DMS153 (cell line): Measurements from ENCODE around the gene ZNF212.
"Not testable (repeated sequence)": the region's sequence is repeated elsewhere in the genome, so short reads cannot be mapped to it uniquely, and the experiment has no call there.

Experiments
- DNase-seq: peaks from one replicate; lab custom pipeline; 2025; lab: John Stamatoyannopoulos, UW

The ZNF212 gene

GRCh38 chr7:149218469-149219420 lies 20.7 kb upstream of the ZNF212 start:
- no peak for DNase-seq

GRCh38 chr7:149220534-149220933 lies 18.9 kb upstream of the ZNF212 start:
- DNase-seq, result no peak

- no peak for DNase-seq
Measured at GRCh38 chr7:149223176-149223575, 16.3 kb upstream of the ZNF212 start.

GRCh38 chr7:149223761-149224160 lies 15.7 kb upstream of the ZNF212 start:
- no peak for DNase-seq

GRCh38 chr7:149224352-149224751 lies 15.1 kb upstream of the ZNF212 start:
- DNase-seq, result no peak

- no peak for DNase-seq
Measured at GRCh38 chr7:149225106-149225505, 14.3 kb upstream of the ZNF212 start.

- DNase-seq, result no peak
Measured at GRCh38 chr7:149225656-149226055, 13.8 kb upstream of the ZNF212 start.

- not testable (repeated sequence) for DNase-seq
Measured at GRCh38 chr7:149226366-149226765, 13.1 kb upstream of the ZNF212 start.

GRCh38 chr7:149226840-149227494 lies 12.5 kb upstream of the ZNF212 start:
- no peak for DNase-seq

GRCh38 chr7:149228831-149229471 lies 10.5 kb upstream of the ZNF212 start:
- peak; percentile 13 for DNase-seq

GRCh38 chr7:149229526-149229925 lies 9.9 kb upstream of the ZNF212 start:
- DNase-seq, result no peak

- no peak for DNase-seq
Measured at GRCh38 chr7:149232362-149232761, 7.1 kb upstream of the ZNF212 start.

GRCh38 chr7:149233655-149234204 lies 5.7 kb upstream of the ZNF212 start:
- DNase-seq, result not testable (repeated sequence)

- no peak for DNase-seq
Measured at GRCh38 chr7:149237502-149237901, 1.9 kb upstream of the ZNF212 start.

GRCh38 chr7:149238051-149238450 lies 1.4 kb upstream of the ZNF212 start:
- no peak for DNase-seq

GRCh38 chr7:149240637-149241036 lies 1.2 kb downstream of the ZNF212 start:
- no peak for DNase-seq

- no peak for DNase-seq
Measured at GRCh38 chr7:149241696-149242095, 2.2 kb downstream of the ZNF212 start.

- no peak for DNase-seq
Measured at GRCh38 chr7:149245244-149245643, 5.8 kb downstream of the ZNF212 start.

GRCh38 chr7:149245744-149246143 lies 6.3 kb downstream of the ZNF212 start:
- no peak for DNase-seq

GRCh38 chr7:149248777-149249176 lies 9.3 kb downstream of the ZNF212 start:
- no peak for DNase-seq

GRCh38 chr7:149250151-149250550 lies 10.7 kb downstream of the ZNF212 start:
- not testable (repeated sequence) for DNase-seq

GRCh38 chr7:149251518-149251917 lies 12.1 kb downstream of the ZNF212 start:
- DNase-seq, result not testable (repeated sequence)
